Esophagus muscularis mucosa (tissue), 3 donors: ENCODE measurements around the gene OAF.

Experiments used
- POLR2A ChIP-seq: fragments of 450-650 bp; IDR thresholded peaks from one replicate; pipeline ENCODE4 v1.6.1; 2017; ENCODE audit warnings: antibody characterized with exemption, moderate library complexity, mild to moderate bottlenecking, low read depth
- POLR2AphosphoS5 ChIP-seq, 2 donors: sonication (generic); formaldehyde crosslinking; IDR thresholded peaks; one replicate each; pipeline ENCODE4 v1.6.1; 2017; ENCODE audit warnings: antibody characterized with exemption in 2 of 2
- TF ChIP-seq, protein P1 (sequence below), 3 experiments: fragments of 200-600 bp in 2 of 3; fragments of 450-650 bp in 1 of 3; sonication (generic) in 2 of 3; IDR thresholded peaks; one replicate each; pipeline ENCODE4 v1.5.1; 2017 to 2019; ENCODE audit warnings: antibody characterized with exemption in 3 of 3, mild to moderate bottlenecking in 2 of 3, moderate library complexity in 1 of 3

- TF ChIP-seq, protein P1, sequence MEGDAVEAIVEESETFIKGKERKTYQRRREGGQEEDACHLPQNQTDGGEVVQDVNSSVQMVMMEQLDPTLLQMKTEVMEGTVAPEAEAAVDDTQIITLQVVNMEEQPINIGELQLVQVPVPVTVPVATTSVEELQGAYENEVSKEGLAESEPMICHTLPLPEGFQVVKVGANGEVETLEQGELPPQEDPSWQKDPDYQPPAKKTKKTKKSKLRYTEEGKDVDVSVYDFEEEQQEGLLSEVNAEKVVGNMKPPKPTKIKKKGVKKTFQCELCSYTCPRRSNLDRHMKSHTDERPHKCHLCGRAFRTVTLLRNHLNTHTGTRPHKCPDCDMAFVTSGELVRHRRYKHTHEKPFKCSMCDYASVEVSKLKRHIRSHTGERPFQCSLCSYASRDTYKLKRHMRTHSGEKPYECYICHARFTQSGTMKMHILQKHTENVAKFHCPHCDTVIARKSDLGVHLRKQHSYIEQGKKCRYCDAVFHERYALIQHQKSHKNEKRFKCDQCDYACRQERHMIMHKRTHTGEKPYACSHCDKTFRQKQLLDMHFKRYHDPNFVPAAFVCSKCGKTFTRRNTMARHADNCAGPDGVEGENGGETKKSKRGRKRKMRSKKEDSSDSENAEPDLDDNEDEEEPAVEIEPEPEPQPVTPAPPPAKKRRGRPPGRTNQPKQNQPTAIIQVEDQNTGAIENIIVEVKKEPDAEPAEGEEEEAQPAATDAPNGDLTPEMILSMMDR (IDR thresholded peaks at IDR 0.05) = no peak
- TF ChIP-seq POLR2AphosphoS5 (IDR thresholded peaks at IDR 0.05) (no peak), POLR2A (no peak)
Measured at GRCh38 chr11:120239713-120240640, 29.1 kb downstream of the OAF start, which contains the start of gene POU2F3.
